B cell (primary cell): Measurements from ENCODE around the gene PLPP3. TPM values are rescaled to one million over a fixed set of nuclear protein-coding genes. Genes with fewer than 3 reads are reported as not detected.

Experiments
- ATAC-seq: fragments of 200-7000 bp; cut with Tn5 transposase; one replicate; pipeline ENCODE4 v1.10.0; 2021; ENCODE audit warnings: low read depth, mild to moderate bottlenecking, moderate number of reproducible peaks, moderate library complexity
- CTCF ChIA-PET: fragments of 350-600 bp; sonication (Branson Sonifier 250); formaldehyde crosslinking; loops from one replicate; lab custom pipeline; 2021; ENCODE audit warnings: antibody characterized with exemption, inconsistent platforms; lab: Charles Lee
- POLR2A ChIA-PET: fragments of 350-600 bp; sonication (Branson Sonifier 250); formaldehyde crosslinking; loops from one replicate; lab custom pipeline; 2021; ENCODE audit warnings: antibody characterized with exemption; lab: Charles Lee
- DNase-seq: peaks from one replicate; pipeline ENCODE4 v3.0.0; 2013
- H2AFZ ChIP-seq: 2 replicates; pipeline ENCODE4 v1.6.1; 2012; ENCODE audit warnings: mild to moderate bottlenecking, low read depth, low read length; ENCODE audit not compliant: insufficient read depth, poor library complexity, severe bottlenecking
- H3K27ac ChIP-seq, 2 donors: 1 replicate in 1 of 2; 2 replicates in 1 of 2; pipeline ENCODE4 v1.5.1; 2012 to 2013; ENCODE audit warnings: low read length in 2 of 2, mild to moderate bottlenecking in 2 of 2, moderate library complexity in 1 of 2
- H3K27me3 ChIP-seq, 4 experiments: fragments of 200-600 bp in 1 of 4; sonication (generic) in 1 of 4; replicated peaks in 1 of 4; 1 replicate in 2 of 4; 2 replicates in 2 of 4; pipeline versions ENCODE4 v1.6.1 to v1.7.0; 2013 to 2016; ENCODE audit warnings: low read length in 3 of 4, mild to moderate bottlenecking in 2 of 4, mixed read lengths in 1 of 4, moderate library complexity in 1 of 4; ENCODE audit not compliant: insufficient read depth in 4 of 4, control insufficient read depth in 3 of 4; ENCODE audit errors: control extremely low read depth in 1 of 4
- H3K36me3 ChIP-seq, 2 experiments: replicated peaks in 1 of 2; 1 replicate in 1 of 2; 2 replicates in 1 of 2; pipeline versions ENCODE4 v1.6.1 to v1.7.1; 2013; ENCODE audit warnings: low read length in 1 of 2; ENCODE audit not compliant: insufficient read depth in 2 of 2, control insufficient read depth in 1 of 2; ENCODE audit errors: control extremely low read depth in 1 of 2, extremely low read depth in 1 of 2
- H3K4me1 ChIP-seq, 2 donors: fragments of 200-600 bp in 1 of 2; sonication (generic) in 1 of 2; 1 replicate in 1 of 2; 2 replicates in 1 of 2; pipeline versions ENCODE4 v1.5.1 to v1.6.1; 2013 to 2017; ENCODE audit warnings: low read length in 2 of 2; ENCODE audit not compliant: control insufficient read depth in 2 of 2, insufficient read depth in 2 of 2
- H3K4me2 ChIP-seq: replicated peaks from 2 replicates; pipeline ENCODE3; 2012; ENCODE audit warnings: mild to moderate bottlenecking, low read depth, low read length; ENCODE audit not compliant: poor library complexity, severe bottlenecking
- H3K4me3 ChIP-seq, 5 experiments: fragments of 200-600 bp in 1 of 5; sonication (generic) in 1 of 5; 1 replicate in 3 of 5; 2 replicates in 2 of 5; pipeline versions ENCODE4 v1.5.1 to v1.7.0; 2011 to 2016; ENCODE audit warnings: low read length in 4 of 5, mild to moderate bottlenecking in 4 of 5, low read depth in 2 of 5, control low read depth in 1 of 5, moderate library complexity in 1 of 5; ENCODE audit not compliant: insufficient read depth in 1 of 5; ENCODE audit errors: control extremely low read depth in 1 of 5, extremely low read depth in 1 of 5
- H3K79me2 ChIP-seq: fragments of 200-600 bp; sonication (generic); one replicate; pipeline ENCODE4 v1.6.0; 2016; ENCODE audit warnings: low read length; ENCODE audit not compliant: control insufficient read depth, insufficient read depth
- H3K9ac ChIP-seq: fragments of 200-600 bp; sonication (generic); 2 replicates; pipeline ENCODE4 v1.6.1; 2017; ENCODE audit warnings: mild to moderate bottlenecking, low read length, moderate library complexity
- H3K9me3 ChIP-seq, 3 donors: one replicate each; pipeline versions ENCODE4 v1.6.1 to v1.7.1; 2013; ENCODE audit warnings: low read length in 2 of 3; ENCODE audit not compliant: control insufficient read depth in 2 of 3, insufficient read depth in 1 of 3; ENCODE audit errors: control extremely low read depth in 1 of 3
- H4K20me1 ChIP-seq: 2 replicates; pipeline ENCODE4 v1.6.0; 2012; ENCODE audit warnings: mild to moderate bottlenecking, low read length; ENCODE audit not compliant: insufficient read depth, control insufficient read depth, poor library complexity, severe bottlenecking
- H3K27ac Mint-ChIP-seq: one replicate; pipeline ENCODE4 v1.8.0; 2021; ENCODE audit warnings: mixed read lengths
- H3K27me3 Mint-ChIP-seq: one replicate; pipeline ENCODE4 v1.8.0; 2021; ENCODE audit warnings: mixed read lengths
- H3K4me1 Mint-ChIP-seq: one replicate; pipeline ENCODE4 v1.8.0; 2021; ENCODE audit warnings: mixed read lengths
- H3K4me3 Mint-ChIP-seq: one replicate; pipeline ENCODE4 v1.8.0; 2021; ENCODE audit warnings: mixed read lengths
- H3K9me3 Mint-ChIP-seq: one replicate; pipeline ENCODE4 v1.8.0; 2022; ENCODE audit warnings: mixed read lengths; ENCODE audit not compliant: insufficient read depth
- CTCF ChIP-seq: fragments of 200-600 bp; IDR thresholded peaks from one replicate; pipeline ENCODE4 v1.8.0; 2022; ENCODE audit warnings: antibody characterized with exemption, mild to moderate bottlenecking
- EZH2 ChIP-seq: IDR thresholded peaks from 2 replicates; pipeline ENCODE4 v1.6.1; 2012; ENCODE audit warnings: borderline replicate concordance, low read depth, mild to moderate bottlenecking, moderate library complexity, low read length; ENCODE audit not compliant: insufficient read depth, poor library complexity, severe bottlenecking
- WGBS: methylation state at CpG from one replicate; pipeline ENCODE4 v1.1.5; 2013; ENCODE audit warnings: missing lambda C conversion rate; ENCODE audit not compliant: insufficient coverage; 5-methylcytosine and 5-hydroxymethylcytosine counted together
- intact Hi-C: fragments of 100-400 bp; cut with micrococcal nuclease; formaldehyde crosslinking; loops from one replicate; pipeline ENCODE4 v1.10.0; 2022
- polyA plus RNA-seq: library from polyadenylated mRNA; depleted of rRNA; stranded (reverse); fragments of >200 nt; gene quantifications from 2 replicates; pipeline ENCODE4 v1.2.3, GENCODE V29; 2012
- total RNA-seq, 2 donors: library from RNA; stranded (reverse); fragments of 120-200 nt in 1 of 2; gene quantifications; 1 replicate in 1 of 2; 2 replicates in 1 of 2; pipeline versions ENCODE4 v1.2.3 to v1.2.4, GENCODE V29; 2013 to 2022

PLPP3 gene
- total and polyA plus RNA-seq, 2 donors (not counting 1 experiment from before 2014, with no cell fraction given): 1.8 to 2.9 TPM

GRCh38 chr1:56532350-56532683 is 47.0 kb downstream of the PLPP3 start:
- no peak overlapping the region for H3K4me3 ChIP-seq
- Mint-ChIP-seq H3K4me3 (no peak overlapping the region), H3K9me3 (no peaks in the 10 kb centered on the region), H3K27ac (no peak overlapping the region), H3K4me1 (peaks cover 10% of the 10 kb centered on the region), H3K27me3 (no peaks in the 10 kb centered on the region)
- 90% methylated on average over 1 of the region's 1 CpG for WGBS
- ChIA-PET CTCF (no interaction called here), POLR2A (no interaction called here)
- no peaks in the 10 kb centered on the region for H3K79me2 ChIP-seq
- H3K9me3 ChIP-seq: no peaks in the 10 kb centered on the region
- no peak overlapping the region for H3K27ac ChIP-seq
- H3K4me2 ChIP-seq: no peak overlapping the region
- H3K36me3 ChIP-seq: no peaks in the 10 kb centered on the region
- H3K9ac ChIP-seq: no peak overlapping the region
- TF ChIP-seq EZH2 (no peak), CTCF (no peak)
- no peaks in the 10 kb centered on the region for H3K27me3 ChIP-seq
- intact Hi-C loops: no loop called here
- ATAC-seq (no peak), DNase-seq (no peak)
- peaks cover 8 to 10% of the 10 kb centered on the region in 2 donors for H3K4me1 ChIP-seq
- H4K20me1 ChIP-seq: no peaks in the 10 kb centered on the region
- H2AFZ ChIP-seq: no peak overlapping the region

- H4K20me1 ChIP-seq: no peaks in the 10 kb centered on the region
- H3K4me1 ChIP-seq: peaks cover 14 to 16% of the 10 kb centered on the region in 2 donors
- 100% methylated on average over 1 of the region's 6 CpGs for WGBS
- H2AFZ ChIP-seq: no peak overlapping the region
- no peak for ATAC-seq
- no peaks in the 10 kb centered on the region for H3K27me3 ChIP-seq
- H3K79me2 ChIP-seq: no peaks in the 10 kb centered on the region
- Mint-ChIP-seq H3K4me1 (peaks cover 16% of the 10 kb centered on the region), H3K9me3 (no peaks in the 10 kb centered on the region), H3K27me3 (no peaks in the 10 kb centered on the region), H3K4me3 (no peak overlapping the region), H3K27ac (no peak overlapping the region)
- intact Hi-C loops: no loop called here
- H3K4me2 ChIP-seq: no peak overlapping the region
- CTCF ChIA-PET: interaction anchor here (1.5 kb wide), 1 partner anchor 53 kb away, joined by 3 read pairs; no protein-coding TSS in a partner anchor
- H3K36me3 ChIP-seq: no peaks in the 10 kb centered on the region
- H3K9ac ChIP-seq: no peak overlapping the region
- DNase-seq: no peak
- H3K9me3 ChIP-seq: no peaks in the 10 kb centered on the region
- H3K27ac ChIP-seq: no peak overlapping the region
- no peak overlapping the region for H3K4me3 ChIP-seq
- POLR2A ChIA-PET: no interaction called here
- TF ChIP-seq EZH2 (no peak), CTCF (no peak)
These were observed 47.6 kb downstream of the PLPP3 start for GRCh38 chr1:56531624-56532349.
